ENCODE data around the gene MAP1LC3A. TPM values are rescaled to one million over a fixed set of nuclear protein-coding genes. Genes with fewer than 3 reads are reported as not detected.

The MAP1LC3A gene
- total RNA-seq, 1 experiment from 2014 or later: not detected

- H3K36me3 ChIP-seq (ENCODE audit: control insufficient read depth in 1 of 2, insufficient read depth in 2 of 2, low read length in 2 of 2): no peaks in the 10 kb centered on the region
- ChIA-PET CTCF (no interaction called here), POLR2A (no interaction called here), RAD21 (ENCODE audit: low non-redundant PET in 1 of 2, low total read pairs in 2 of 2, uncharacterized antibody in 2 of 2, unreplicated experiment in 2 of 2) (no interaction called here)
- intact Hi-C loops (cut with micrococcal nuclease): no loop called here
- no peak overlapping the region for H3K9ac ChIP-seq (ENCODE audit: low read length)
- no TSS peak for BruUV-seq (replicated peaks)
- no peak overlapping the region for H3K27ac ChIP-seq (ENCODE audit: low read depth, low read length)
- H2AFZ ChIP-seq (ENCODE audit: low read depth, low read length, poor library complexity, severe bottlenecking): no peak overlapping the region
- no peak overlapping the region for H3K4me3 ChIP-seq (replicated peaks in 1 of 2; ENCODE audit: low read depth in 1 of 2, low read length in 2 of 2)
- H4K20me1 ChIP-seq (ENCODE audit: insufficient read depth): no peaks in the 10 kb centered on the region
- no peaks in the 10 kb centered on the region for H3K9me2 ChIP-seq (ENCODE audit: insufficient read depth)
- H3K79me2 ChIP-seq (ENCODE audit: insufficient read depth, low read length): no peaks in the 10 kb centered on the region
- ATAC-seq: no peak
- no peak for DNase-seq (ENCODE audit: low read depth, low spot score)
- H3K27me3 ChIP-seq (ENCODE audit: insufficient read depth, low read length): no peaks in the 10 kb centered on the region
- TF ChIP-seq SRF (IDR thresholded peaks at IDR 0.05; ENCODE audit: low read depth) (no peak), ZFX (IDR thresholded peaks at IDR 0.05) (no peak)
- TF ChIP-seq, protein P1, sequence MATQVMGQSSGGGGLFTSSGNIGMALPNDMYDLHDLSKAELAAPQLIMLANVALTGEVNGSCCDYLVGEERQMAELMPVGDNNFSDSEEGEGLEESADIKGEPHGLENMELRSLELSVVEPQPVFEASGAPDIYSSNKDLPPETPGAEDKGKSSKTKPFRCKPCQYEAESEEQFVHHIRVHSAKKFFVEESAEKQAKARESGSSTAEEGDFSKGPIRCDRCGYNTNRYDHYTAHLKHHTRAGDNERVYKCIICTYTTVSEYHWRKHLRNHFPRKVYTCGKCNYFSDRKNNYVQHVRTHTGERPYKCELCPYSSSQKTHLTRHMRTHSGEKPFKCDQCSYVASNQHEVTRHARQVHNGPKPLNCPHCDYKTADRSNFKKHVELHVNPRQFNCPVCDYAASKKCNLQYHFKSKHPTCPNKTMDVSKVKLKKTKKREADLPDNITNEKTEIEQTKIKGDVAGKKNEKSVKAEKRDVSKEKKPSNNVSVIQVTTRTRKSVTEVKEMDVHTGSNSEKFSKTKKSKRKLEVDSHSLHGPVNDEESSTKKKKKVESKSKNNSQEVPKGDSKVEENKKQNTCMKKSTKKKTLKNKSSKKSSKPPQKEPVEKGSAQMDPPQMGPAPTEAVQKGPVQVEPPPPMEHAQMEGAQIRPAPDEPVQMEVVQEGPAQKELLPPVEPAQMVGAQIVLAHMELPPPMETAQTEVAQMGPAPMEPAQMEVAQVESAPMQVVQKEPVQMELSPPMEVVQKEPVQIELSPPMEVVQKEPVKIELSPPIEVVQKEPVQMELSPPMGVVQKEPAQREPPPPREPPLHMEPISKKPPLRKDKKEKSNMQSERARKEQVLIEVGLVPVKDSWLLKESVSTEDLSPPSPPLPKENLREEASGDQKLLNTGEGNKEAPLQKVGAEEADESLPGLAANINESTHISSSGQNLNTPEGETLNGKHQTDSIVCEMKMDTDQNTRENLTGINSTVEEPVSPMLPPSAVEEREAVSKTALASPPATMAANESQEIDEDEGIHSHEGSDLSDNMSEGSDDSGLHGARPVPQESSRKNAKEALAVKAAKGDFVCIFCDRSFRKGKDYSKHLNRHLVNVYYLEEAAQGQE (IDR thresholded peaks at IDR 0.05; ENCODE audit: low read depth): no peak
- H3K9me3 ChIP-seq (ENCODE audit: control insufficient read depth in 1 of 2, insufficient read depth in 1 of 2, low read depth in 1 of 2, low read length in 2 of 2): no peaks in the 10 kb centered on the region
- peaks cover 0 to 7% of the 10 kb centered on the region in 2 experiments; a peak in 1 of 4 replicates for H3K4me1 ChIP-seq (ENCODE audit: control insufficient read depth in 1 of 2, insufficient read depth in 2 of 2, low read length in 2 of 2)
- no peak overlapping the region for H3K4me2 ChIP-seq (ENCODE audit: low read length)
Measured at GRCh38 chr20:34557936-34558319, 590 bp upstream of the MAP1LC3A start.

DNA sequence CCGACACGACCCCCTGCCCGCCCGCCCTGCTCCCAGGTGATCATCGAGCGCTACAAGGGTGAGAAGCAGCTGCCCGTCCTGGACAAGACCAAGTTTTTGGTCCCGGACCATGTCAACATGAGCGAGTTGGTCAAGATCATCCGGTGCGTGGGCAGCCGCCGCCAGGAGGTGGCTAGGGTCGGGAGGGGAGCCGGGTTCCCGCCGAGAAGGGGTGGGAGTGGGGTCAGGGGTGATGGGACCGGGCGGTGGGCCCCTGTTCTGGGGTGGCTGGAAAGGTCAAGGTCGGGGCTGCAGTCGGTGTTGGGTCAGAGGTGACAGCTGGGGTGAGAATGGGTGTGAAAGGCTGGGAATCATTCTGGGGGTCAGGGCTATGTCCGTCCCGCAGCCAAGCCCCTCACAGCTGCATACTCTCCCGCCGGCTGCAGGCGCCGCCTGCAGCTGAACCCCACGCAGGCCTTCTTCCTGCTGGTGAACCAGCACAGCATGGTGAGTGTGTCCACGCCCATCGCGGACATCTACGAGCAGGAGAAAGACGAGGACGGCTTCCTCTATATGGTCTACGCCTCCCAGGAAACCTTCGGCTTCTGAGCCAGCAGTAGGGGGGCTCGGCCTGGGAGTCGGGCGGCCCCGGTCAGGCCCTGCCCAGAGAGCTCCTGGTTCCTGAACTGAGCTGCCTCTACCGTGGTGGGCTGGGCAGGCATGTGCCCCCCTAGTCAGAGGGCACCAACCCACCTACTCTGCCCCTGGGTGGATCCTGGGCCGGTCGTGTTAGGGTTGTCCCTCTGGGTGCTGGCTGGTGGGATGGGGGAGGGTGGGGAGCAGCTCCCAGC, 1.0 kb downstream of the MAP1LC3A start:
- no peak overlapping the region for H3K27ac ChIP-seq (ENCODE audit: low read depth, low read length)
- ATAC-seq (no peak), DNase-seq (ENCODE audit: low read depth, low spot score) (no peak)
- H3K9me3 ChIP-seq (ENCODE audit: control insufficient read depth in 1 of 2, insufficient read depth in 1 of 2, low read depth in 1 of 2, low read length in 2 of 2): no peaks in the 10 kb centered on the region
- TF ChIP-seq EZH2phosphoT487 (IDR thresholded peaks at IDR 0.05; ENCODE audit: borderline replicate concordance): no peak
- TF ChIP-seq POLR2AphosphoS5 (IDR thresholded peaks at IDR 0.05; ENCODE audit: low read depth, low read length): no peak
- no peak for TF ChIP-seq YY1 (IDR thresholded peaks at IDR 0.05; ENCODE audit: extremely low read depth, insufficient replicate concordance, low read depth, low read length)
- TF ChIP-seq FOSL1 (IDR thresholded peaks at IDR 0.05; ENCODE audit: low read depth): no peak
- no peak for TF ChIP-seq EGR1 (IDR thresholded peaks at IDR 0.05; ENCODE audit: low read depth)
- no peak for TF ChIP-seq SP1 (IDR thresholded peaks at IDR 0.05; ENCODE audit: low read depth)
- TF ChIP-seq CEBPB (IDR thresholded peaks at IDR 0.05; ENCODE audit: low read depth): no peak
- no peak for TF ChIP-seq ZFX (IDR thresholded peaks at IDR 0.05)
- TF ChIP-seq, protein P2, sequence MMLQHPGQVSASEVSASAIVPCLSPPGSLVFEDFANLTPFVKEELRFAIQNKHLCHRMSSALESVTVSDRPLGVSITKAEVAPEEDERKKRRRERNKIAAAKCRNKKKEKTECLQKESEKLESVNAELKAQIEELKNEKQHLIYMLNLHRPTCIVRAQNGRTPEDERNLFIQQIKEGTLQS (IDR thresholded peaks at IDR 0.05): no peak
- TF ChIP-seq ELF1 (IDR thresholded peaks at IDR 0.05; ENCODE audit: borderline replicate concordance, low read depth): no peak
- BruUV-seq (replicated peaks): no TSS peak
- H3K9ac ChIP-seq (ENCODE audit: low read length): no peak overlapping the region
- H4K20me1 ChIP-seq (ENCODE audit: insufficient read depth): no peaks in the 10 kb centered on the region
- intact Hi-C loops (cut with micrococcal nuclease): no loop called here
- H3K27me3 ChIP-seq (ENCODE audit: insufficient read depth, low read length): no peaks in the 10 kb centered on the region
- no peak overlapping the region for H3K4me2 ChIP-seq (ENCODE audit: low read length)
- no peaks in the 10 kb centered on the region for H3K9me2 ChIP-seq (ENCODE audit: insufficient read depth)
- no peaks in the 10 kb centered on the region for H3K79me2 ChIP-seq (ENCODE audit: insufficient read depth, low read length)
- CTCF ChIA-PET: no interaction called here
- no peaks in the 10 kb centered on the region for H3K4me1 ChIP-seq (ENCODE audit: control insufficient read depth in 1 of 2, insufficient read depth in 2 of 2, low read length in 2 of 2)
- no peak overlapping the region for H2AFZ ChIP-seq (ENCODE audit: low read depth, low read length, poor library complexity, severe bottlenecking)
- RAD21 ChIA-PET (ENCODE audit: low non-redundant PET in 1 of 2, low total read pairs in 2 of 2, uncharacterized antibody in 2 of 2, unreplicated experiment in 2 of 2): interaction anchor here in 1 of 2 experiments (0.7 kb wide), 1 partner anchor 24 kb away, joined by 6 read pairs; no protein-coding TSS in a partner anchor
- no peaks in the 10 kb centered on the region for H3K36me3 ChIP-seq (ENCODE audit: control insufficient read depth in 1 of 2, insufficient read depth in 2 of 2, low read length in 2 of 2)
- POLR2A ChIA-PET: interaction anchor here (0.7 kb wide), 1 partner anchor 172 kb away, joined by 3 read pairs; no protein-coding TSS in a partner anchor
- no peak overlapping the region for H3K4me3 ChIP-seq (replicated peaks in 1 of 2; ENCODE audit: low read depth in 1 of 2, low read length in 2 of 2)
